GM12875 (cell line): Measurements from ENCODE around the gene ERC2.

ENCODE experiments used
- H3K4me3 ChIP-seq: one replicate; pipeline ENCODE4 v1.5.1; 2011; ENCODE audit warnings: low read depth, low read length, control low read depth
- CTCF ChIP-seq: IDR thresholded peaks from 2 replicates; pipeline ENCODE4 v1.5.1; 2011; ENCODE audit warnings: low read depth, mild to moderate bottlenecking, control low read depth, inconsistent platforms, low read length, moderate library complexity, borderline replicate concordance; ENCODE audit not compliant: insufficient read depth

ERC2 gene

GRCh38 chr3:55647063-55647462 lies 821.2 kb downstream of the ERC2 start:
- TF ChIP-seq CTCF, result no peak
- H3K4me3 ChIP-seq, result no peak overlapping the region

DNA sequence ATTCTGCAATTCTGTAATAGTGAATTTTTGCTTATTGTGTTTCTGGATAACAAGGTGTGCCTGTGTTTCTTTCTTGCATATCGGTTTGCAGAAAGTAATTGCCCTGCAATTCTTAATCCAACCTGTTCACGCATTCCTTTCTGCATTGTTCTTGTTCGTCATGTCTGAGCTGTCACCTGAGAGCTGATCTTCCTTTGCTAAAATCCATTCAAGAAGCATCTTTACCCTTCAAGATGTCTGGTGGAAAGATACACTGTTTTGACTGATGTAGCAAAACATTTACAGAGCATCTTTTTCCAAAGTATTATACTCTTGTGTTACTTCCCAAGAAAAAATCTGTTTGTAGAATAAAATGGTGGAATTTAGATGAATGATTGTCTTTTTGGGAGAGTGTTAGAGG lies 822.1 kb downstream of the ERC2 start:
- no peak for TF ChIP-seq CTCF
- no peak overlapping the region for H3K4me3 ChIP-seq

- TF ChIP-seq CTCF, result no peak
- H3K4me3 ChIP-seq, result no peak overlapping the region
Measured at GRCh38 chr3:55645422-55645821, 822.8 kb downstream of the ERC2 start.

DNA sequence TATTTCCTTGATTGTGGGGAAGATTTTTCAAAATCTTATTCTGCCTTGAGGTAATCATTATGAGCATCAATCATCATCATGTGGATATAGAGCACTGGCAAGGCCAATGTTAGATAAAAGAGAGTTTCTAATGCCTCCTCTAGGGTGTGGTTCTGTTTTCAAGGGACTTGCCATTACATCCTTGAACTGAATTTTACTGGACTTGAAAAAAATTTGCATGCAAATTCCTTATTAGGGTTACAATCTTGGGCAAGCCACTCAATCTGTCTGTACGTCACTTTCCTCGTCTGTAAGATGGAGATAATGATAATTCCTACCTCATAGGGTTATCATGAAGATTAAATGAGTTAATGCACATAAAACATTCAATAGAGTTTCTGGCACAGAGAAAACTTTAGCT lies 825.0 kb downstream of the ERC2 start:
- no peak overlapping the region for H3K4me3 ChIP-seq
- TF ChIP-seq CTCF, result no peak

DNA sequence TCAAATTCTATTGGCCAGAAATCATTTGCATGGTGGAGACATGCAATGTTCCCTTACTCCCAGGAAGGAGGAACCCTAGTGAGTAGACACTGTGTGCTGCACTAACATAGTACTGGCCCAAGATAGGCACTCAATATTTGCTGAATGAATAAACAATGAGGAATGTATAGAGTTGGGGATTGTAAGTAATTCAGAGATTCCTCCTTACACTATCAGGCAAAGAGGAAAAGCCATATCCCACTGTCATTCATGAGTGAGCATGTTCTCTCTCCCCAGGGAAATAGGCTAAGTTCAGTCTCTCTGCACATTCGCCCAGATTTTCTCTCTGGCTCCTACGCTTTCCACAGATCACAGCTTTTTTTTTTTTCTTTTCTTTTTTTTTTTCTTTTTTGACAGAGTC lies 826.3 kb downstream of the ERC2 start:
- TF ChIP-seq CTCF, result no peak
- H3K4me3 ChIP-seq, result no peak overlapping the region

- H3K4me3 ChIP-seq, result no peak overlapping the region
- TF ChIP-seq CTCF, result no peak
Measured at GRCh38 chr3:55639896-55640765, 828.1 kb downstream of the ERC2 start.

GRCh38 chr3:55639143-55639542 lies 829.1 kb downstream of the ERC2 start:
- no peak for TF ChIP-seq CTCF
- H3K4me3 ChIP-seq, result no peak overlapping the region
